GM23248 (cell line): Measurements from ENCODE around the gene CBFA2T2. TPM values are rescaled to one million over a fixed set of nuclear protein-coding genes. Genes with fewer than 3 reads are reported as not detected.
"Not testable (repeated sequence)": the region's sequence is repeated elsewhere in the genome, so short reads cannot be mapped to it uniquely, and the experiment has no call there.

Experiments
- DNase-seq: peaks from one replicate; pipeline ENCODE4 v3.0.0-alpha.2; 2015
- H2AFZ ChIP-seq: fragments of 200-600 bp; sonication (generic); 2 replicates; pipeline ENCODE4 v1.6.1; 2016; ENCODE audit warnings: antibody characterized with exemption
- H3F3A ChIP-seq: fragments of 200-600 bp; sonication (generic); 2 replicates; pipeline ENCODE4 v1.6.1; 2016; ENCODE audit warnings: mild to moderate bottlenecking, antibody characterized with exemption, mixed run types; ENCODE audit not compliant: insufficient read depth
- H3K27ac ChIP-seq: fragments of 200-600 bp; sonication (generic); 2 replicates; pipeline ENCODE4 v1.5.1; 2016; ENCODE audit warnings: mild to moderate bottlenecking
- H3K27me3 ChIP-seq: fragments of 200-600 bp; sonication (generic); replicated peaks from 2 replicates; pipeline ENCODE4 v1.6.1; 2016; ENCODE audit warnings: mild to moderate bottlenecking; ENCODE audit not compliant: insufficient read depth
- H3K36me3 ChIP-seq: fragments of 200-600 bp; sonication (generic); 2 replicates; pipeline ENCODE4 v1.6.1; 2016; ENCODE audit warnings: low read depth, mild to moderate bottlenecking
- H3K4me1 ChIP-seq: fragments of 200-600 bp; sonication (generic); 2 replicates; pipeline ENCODE4 v1.6.1; 2016; ENCODE audit warnings: mild to moderate bottlenecking; ENCODE audit not compliant: insufficient read depth
- H3K4me2 ChIP-seq: fragments of 200-600 bp; sonication (generic); one replicate; pipeline ENCODE4 v1.6.1; 2016; ENCODE audit warnings: mild to moderate bottlenecking; ENCODE audit not compliant: unreplicated experiment
- H3K4me3 ChIP-seq: fragments of 200-600 bp; sonication (generic); 2 replicates; pipeline ENCODE4 v1.5.1; 2016; ENCODE audit warnings: mild to moderate bottlenecking
- H3K79me2 ChIP-seq: fragments of 200-600 bp; sonication (generic); 2 replicates; pipeline ENCODE4 v1.6.1; 2016; ENCODE audit warnings: mild to moderate bottlenecking; ENCODE audit not compliant: insufficient read depth
- H3K9ac ChIP-seq: fragments of 200-600 bp; sonication (generic); 2 replicates; pipeline ENCODE4 v1.6.1; 2016; ENCODE audit warnings: mild to moderate bottlenecking
- H3K9me2 ChIP-seq: fragments of 200-600 bp; sonication (generic); 2 replicates; pipeline ENCODE4 v1.6.1; 2016; ENCODE audit warnings: mixed run types, mild to moderate bottlenecking, moderate library complexity; ENCODE audit not compliant: insufficient read depth
- H3K9me3 ChIP-seq: fragments of 200-600 bp; sonication (generic); one replicate; pipeline ENCODE4 v1.6.1; 2017; ENCODE audit warnings: low read depth
- H4K20me1 ChIP-seq: fragments of 200-600 bp; sonication (generic); 2 replicates; pipeline ENCODE4 v1.6.0; 2016; ENCODE audit not compliant: insufficient read depth
- EZH2 ChIP-seq: fragments of 200-600 bp; sonication (generic); IDR thresholded peaks from 2 replicates; pipeline ENCODE4 v1.6.1; 2018; ENCODE audit warnings: antibody characterized with exemption, mild to moderate bottlenecking; ENCODE audit not compliant: insufficient read depth, poor library complexity, severe bottlenecking
- EZH2phosphoT487 ChIP-seq: fragments of 200-600 bp; sonication (generic); IDR thresholded peaks from 2 replicates; pipeline ENCODE4 v1.6.1; 2018; ENCODE audit warnings: antibody characterized with exemption, moderate library complexity, mild to moderate bottlenecking, low read depth; ENCODE audit not compliant: insufficient read depth
- WGBS, 2 experiments: methylation state at CpG; one replicate each; pipeline ENCODE4 v1.1.6; 2015 to 2017; ENCODE audit warnings: low lambda C conversion rate in 2 of 2, low coverage in 1 of 2; ENCODE audit errors: missing lambda C conversion rate in 2 of 2; 5-methylcytosine and 5-hydroxymethylcytosine counted together
- in situ Hi-C: fragments of 300-500 bp; cut with MboI; formaldehyde crosslinking; loops from 2 replicates; pipeline ENCODE4 v1.15.0; 2020
- polyA plus RNA-seq: library from polyadenylated mRNA; unstranded; fragments of >200 nt; fragmentation: Nextera tagmentation; extraction: Ambion mirVana; gene quantifications from 2 replicates; pipeline ENCODE4 v1.2.1, GENCODE V29; 2016
- total RNA-seq: library from RNA; depleted of rRNA; stranded (reverse); fragments of >200 nt; shearing (Covaris generic); gene quantifications from 2 replicates; pipeline ENCODE4 v1.2.3, GENCODE V29; 2014

CBFA2T2 gene
- total and polyA plus RNA-seq, 2 experiments from 2014 or later, result 5.3 to 8.7 TPM

DNA sequence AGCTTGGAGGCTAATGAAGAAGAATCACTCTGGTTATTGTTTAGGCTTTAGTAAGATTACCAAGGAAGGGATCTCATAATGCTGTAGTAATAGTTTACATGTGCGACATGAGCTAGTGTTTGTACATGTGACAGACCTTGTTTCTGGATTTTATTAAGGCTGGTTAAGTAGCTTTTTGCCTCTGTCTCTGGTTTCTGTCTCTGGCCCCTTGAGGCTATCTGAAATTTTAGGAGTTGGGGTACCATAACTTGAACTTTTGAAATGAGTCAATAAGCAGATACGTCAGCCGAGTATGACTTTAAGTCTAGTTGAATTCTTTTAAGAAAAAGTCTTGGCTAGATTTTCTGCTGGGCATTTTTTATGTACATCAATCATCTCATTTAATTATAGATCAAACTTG lies 9.5 kb downstream of the CBFA2T2 start:
- Histone ChIP-seq H4K20me1 (no peaks in the 10 kb centered on the region), H3K79me2 (peaks cover 93% of the 10 kb centered on the region)
- no peak for DNase-seq

DNA sequence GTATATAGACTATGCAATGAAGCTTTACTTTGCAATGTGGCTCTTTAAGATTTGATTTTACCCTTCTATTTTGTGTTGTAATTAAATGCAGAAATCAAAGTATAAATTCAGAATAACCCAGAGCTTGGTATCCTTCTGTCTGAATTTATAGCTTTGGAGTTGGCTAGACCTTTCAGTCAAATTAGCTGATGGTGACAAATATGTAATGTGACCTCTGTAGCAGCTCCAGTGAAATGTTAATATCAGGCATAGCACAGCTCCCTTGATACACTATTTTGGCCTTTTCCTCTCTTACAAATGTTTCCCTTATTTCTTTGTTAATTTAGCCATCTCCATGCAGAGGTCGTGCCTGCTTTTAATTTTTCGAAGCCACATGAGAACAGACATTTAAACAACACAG lies 11.1 kb downstream of the CBFA2T2 start:
- 20 to 21% methylated on average over 2 of the region's 2 CpGs for WGBS, 2 experiments
- no peak for DNase-seq
- Histone ChIP-seq H3K9ac (no peak overlapping the region), H3K4me1 (no peaks in the 10 kb centered on the region), H3K4me3 (no peak overlapping the region), H4K20me1 (no peaks in the 10 kb centered on the region), H3F3A (no peaks in the 10 kb centered on the region), H3K79me2 (peaks cover 93% of the 10 kb centered on the region), H3K27me3 (no peaks in the 10 kb centered on the region), H2AFZ (no peak overlapping the region), H3K4me2 (no peak overlapping the region), H3K9me3 (no peaks in the 10 kb centered on the region), H3K9me2 (no peaks in the 10 kb centered on the region), H3K27ac (no peak overlapping the region), H3K36me3 (peaks cover 3% of the 10 kb centered on the region; the same call in 1 of the 2 replicates)
- in situ Hi-C loops, result no loop called here
- TF ChIP-seq EZH2 (no peak), EZH2phosphoT487 (no peak)

More for the DNA sequence above, 9.5 kb downstream of the CBFA2T2 start:
- in situ Hi-C loops, result no loop called here
- Histone ChIP-seq H3K9me3 (no peaks in the 10 kb centered on the region), H3K9ac (no peak overlapping the region), H2AFZ (no peak overlapping the region), H3K27ac (no peak overlapping the region), H3K36me3 (no peaks in the 10 kb centered on the region), H3K4me3 (no peak overlapping the region), H3K4me2 (no peak overlapping the region), H3K9me2 (no peaks in the 10 kb centered on the region), H3K4me1 (no peaks in the 10 kb centered on the region), H3K27me3 (no peaks in the 10 kb centered on the region), H3F3A (no peaks in the 10 kb centered on the region)
- TF ChIP-seq EZH2 (no peak), EZH2phosphoT487 (no peak)
- whole genome bisulfite sequencing, 2 experiments, result 62 to 64% methylated on average over 3 of the region's 3 CpGs

DNA sequence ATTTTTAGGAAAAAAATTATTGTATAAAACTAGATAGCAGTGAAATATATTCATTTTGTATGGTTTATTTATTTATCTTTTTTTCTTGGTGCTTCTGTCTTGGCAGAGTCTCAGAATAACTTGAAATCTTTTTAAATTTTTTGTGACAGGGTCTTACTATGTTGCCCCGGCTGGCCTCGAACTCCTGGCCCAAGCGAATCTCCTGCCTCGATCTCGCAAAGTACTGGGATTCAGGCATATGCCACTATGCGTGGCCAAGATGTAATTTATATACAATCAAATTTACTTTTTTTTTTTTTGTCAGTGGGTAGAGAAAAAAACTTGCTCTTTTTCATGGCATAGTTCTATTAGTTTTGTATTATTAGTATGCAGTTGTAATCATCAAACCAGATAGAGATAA lies 13.7 kb downstream of the CBFA2T2 start:
- Histone ChIP-seq H3K36me3 (peaks cover 3% of the 10 kb centered on the region; the same call in 1 of the 2 replicates), H3K4me2 (no peak overlapping the region), H4K20me1 (no peaks in the 10 kb centered on the region; the same call in 1 of the 2 replicates), H3K4me1 (no peaks in the 10 kb centered on the region), H3K27me3 (no peaks in the 10 kb centered on the region), H3K9me3 (no peaks in the 10 kb centered on the region), H3K27ac (no peak overlapping the region), H3K9me2 (no peaks in the 10 kb centered on the region), H3K9ac (no peak overlapping the region), H3K79me2 (peaks cover 95% of the 10 kb centered on the region), H3F3A (no peaks in the 10 kb centered on the region), H2AFZ (no peak overlapping the region), H3K4me3 (no peak overlapping the region)
- in situ Hi-C loops, result no loop called here
- no peak for DNase-seq
- TF ChIP-seq EZH2, result no peak
- no peak for TF ChIP-seq EZH2phosphoT487
- 98 to 100% methylated on average over 6 of the region's 6 CpGs for WGBS, 2 experiments

DNA sequence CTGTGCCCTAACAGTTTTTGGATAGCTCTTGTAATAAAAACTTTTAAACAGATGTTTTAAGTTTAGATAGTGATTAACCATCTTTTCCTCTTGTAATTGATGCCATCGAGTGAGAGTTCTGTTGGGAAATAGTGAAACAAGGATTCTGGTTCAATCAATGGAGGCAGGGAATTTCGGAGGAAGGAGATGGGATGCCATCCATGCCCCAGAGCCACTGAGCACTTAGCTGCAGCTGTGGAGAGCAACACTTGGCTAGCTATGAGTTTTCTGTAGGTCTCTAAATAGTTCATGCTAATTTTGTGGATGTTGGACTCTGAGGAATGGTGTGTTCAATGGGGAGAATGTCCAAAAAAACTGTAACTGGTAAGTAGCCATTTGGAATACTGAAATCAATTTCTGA lies 16.7 kb downstream of the CBFA2T2 start:
- Histone ChIP-seq H3K4me2 (no peak overlapping the region), H2AFZ (no peak overlapping the region), H3K9me3 (no peaks in the 10 kb centered on the region), H3K79me2 (peaks cover 95% of the 10 kb centered on the region), H3F3A (no peaks in the 10 kb centered on the region), H3K9me2 (no peaks in the 10 kb centered on the region), H3K9ac (no peak overlapping the region), H3K27me3 (no peaks in the 10 kb centered on the region), H3K4me1 (no peaks in the 10 kb centered on the region), H3K4me3 (no peak overlapping the region), H4K20me1 (peaks cover 6% of the 10 kb centered on the region), H3K27ac (no peak overlapping the region), H3K36me3 (peaks cover 3% of the 10 kb centered on the region; the same call in 1 of the 2 replicates)
- DNase-seq, result no peak
- 22 to 26% methylated on average over 2 of the region's 2 CpGs for WGBS, 2 experiments
- in situ Hi-C loops, result no loop called here
- TF ChIP-seq EZH2 (no peak), EZH2phosphoT487 (no peak)

DNA sequence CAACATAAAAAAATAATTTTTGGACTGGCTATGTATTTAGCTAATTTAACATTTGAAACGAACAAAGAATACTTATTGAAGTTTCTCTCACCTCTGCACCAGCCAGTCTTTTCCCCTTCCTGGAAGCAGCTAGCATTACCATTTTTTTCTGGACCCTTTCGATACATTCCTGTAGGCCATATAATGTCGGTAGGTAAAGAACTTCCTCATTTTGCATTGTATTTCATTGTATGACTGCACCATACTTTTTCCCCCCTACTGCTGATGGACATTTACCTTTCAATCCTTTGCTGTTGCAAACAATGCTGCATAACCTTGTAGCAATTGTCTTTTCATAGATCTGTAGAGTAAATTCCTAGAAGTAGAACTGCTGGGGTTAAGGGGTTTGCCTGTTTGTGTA lies 17.6 kb downstream of the CBFA2T2 start:
- H3K36me3 ChIP-seq, result peaks cover 3% of the 10 kb centered on the region; the same call in 1 of the 2 replicates
- peaks cover 97% of the 10 kb centered on the region for H3K79me2 ChIP-seq
- H3K4me2 ChIP-seq, result no peak overlapping the region
- no peak overlapping the region for H2AFZ ChIP-seq
- no peak overlapping the region for H3K27ac ChIP-seq
- H3K4me3 ChIP-seq, result no peak overlapping the region
- no peaks in the 10 kb centered on the region for H3F3A ChIP-seq
- no peak overlapping the region for H3K9ac ChIP-seq
- no peaks in the 10 kb centered on the region for H3K9me2 ChIP-seq
- in situ Hi-C loops, result no loop called here
- TF ChIP-seq EZH2 (no peak), EZH2phosphoT487 (no peak)
- H4K20me1 ChIP-seq, result peaks cover 12% of the 10 kb centered on the region
- H3K9me3 ChIP-seq, result no peaks in the 10 kb centered on the region
- DNase-seq, result no peak
- WGBS, 2 experiments, result 88 to 91% methylated on average over 3 of the region's 3 CpGs
- H3K4me1 ChIP-seq, result no peaks in the 10 kb centered on the region
- H3K27me3 ChIP-seq, result no peaks in the 10 kb centered on the region

DNA sequence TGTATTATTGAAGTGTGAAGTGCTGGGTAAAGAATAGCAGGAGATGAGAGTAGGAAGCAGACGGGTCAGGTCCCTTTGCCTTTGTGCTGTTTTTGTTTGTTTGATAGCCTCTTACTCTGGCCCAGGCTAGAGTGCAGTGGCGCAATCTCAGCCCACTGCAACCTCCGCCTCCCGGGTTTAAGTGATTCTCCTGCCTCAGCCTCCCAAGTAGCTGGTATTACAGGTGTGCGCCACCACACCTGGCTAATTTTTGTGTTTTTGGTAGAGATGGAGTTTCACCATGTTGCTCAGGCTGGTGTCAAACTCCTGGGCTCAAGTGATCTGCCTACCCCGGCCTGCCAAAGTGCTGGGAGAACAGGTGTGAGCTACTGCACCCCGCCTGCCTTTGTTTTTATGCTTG lies 18.1 kb downstream of the CBFA2T2 start:
- H3K4me3 ChIP-seq, H3K27me3 ChIP-seq, H3K36me3 ChIP-seq, H3K4me1 ChIP-seq, in situ Hi-C loops, H3K9me2 ChIP-seq, H2AFZ ChIP-seq, H3K27ac ChIP-seq, H3K9ac ChIP-seq, H3F3A ChIP-seq, DNase-seq, H3K4me2 ChIP-seq, H3K9me3 ChIP-seq: not testable (repeated sequence)
- WGBS, 2 experiments, result 92 to 96% methylated on average over 7 of the region's 7 CpGs
- peaks cover 98% of the 10 kb centered on the region for H3K79me2 ChIP-seq
- H4K20me1 ChIP-seq, result peaks cover 13% of the 10 kb centered on the region

DNA sequence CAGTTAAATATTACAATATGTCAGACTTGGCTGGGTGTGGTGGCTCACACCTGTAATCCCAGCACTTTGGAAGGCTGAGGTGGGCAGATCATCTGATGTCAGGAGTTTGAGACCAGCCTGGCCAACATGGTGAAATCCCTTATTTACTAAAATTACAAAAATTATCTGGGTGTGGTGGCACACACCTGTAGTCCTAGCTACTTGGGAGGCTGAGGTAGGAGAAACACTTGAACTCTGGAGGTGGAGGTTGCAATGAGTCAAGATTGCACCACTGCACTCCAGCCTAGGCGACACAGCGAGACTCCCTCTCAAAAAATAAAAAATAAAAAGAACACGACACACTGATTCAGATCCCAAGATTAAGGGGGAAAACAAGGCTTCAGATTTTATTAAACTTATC lies 19.2 kb downstream of the CBFA2T2 start:
- H3K9me3 ChIP-seq, H3F3A ChIP-seq, DNase-seq, H3K27me3 ChIP-seq, H2AFZ ChIP-seq, H3K4me2 ChIP-seq, in situ Hi-C loops, H3K4me3 ChIP-seq, H3K9me2 ChIP-seq, H3K4me1 ChIP-seq, H3K36me3 ChIP-seq, H3K27ac ChIP-seq, H3K9ac ChIP-seq: not testable (repeated sequence)
- WGBS, 2 experiments, result 92 to 94% methylated on average over 3 of the region's 3 CpGs
- H3K79me2 ChIP-seq, result peaks cover 99% of the 10 kb centered on the region
- H4K20me1 ChIP-seq, result peaks cover 13% of the 10 kb centered on the region
